Measurements from ENCODE around the gene NRF1. TPM values are rescaled to one million over a fixed set of nuclear protein-coding genes. Genes with fewer than 3 reads are reported as not detected.
"Not testable (repeated sequence)": the region's sequence is repeated elsewhere in the genome, so short reads cannot be mapped to it uniquely, and the experiment has no call there.

The NRF1 gene
- total RNA-seq, 1 donor from 2014 or later, result 22.8 TPM

DNA sequence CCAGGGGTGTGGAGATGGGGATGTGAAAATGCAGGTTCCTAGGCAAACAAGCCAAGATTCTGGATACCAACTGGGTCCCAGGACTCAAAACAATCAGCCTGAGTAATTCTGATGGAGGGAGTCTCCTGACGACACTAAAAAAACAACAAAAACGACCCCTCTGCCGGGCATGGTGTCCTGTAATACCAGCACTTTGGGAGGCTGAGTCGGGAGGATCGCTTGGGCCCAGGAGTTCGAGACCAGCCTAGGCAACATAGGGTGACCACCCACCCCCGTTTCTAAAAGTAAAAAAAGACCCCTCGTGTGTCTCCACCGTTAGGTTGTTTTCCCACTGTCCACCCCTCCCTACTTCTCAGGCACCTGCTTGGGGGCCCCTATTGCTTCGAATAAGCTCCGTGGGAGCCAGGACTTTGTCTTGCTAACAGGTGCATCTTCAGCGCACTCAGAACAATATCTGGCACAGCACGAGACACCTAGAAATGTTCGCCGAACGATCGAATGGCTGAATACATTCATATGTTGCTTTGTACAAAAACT lies 743 bp upstream of the NRF1 start:
- Mint-ChIP-seq H3K9me3 (no peaks in the 10 kb centered on the region), H3K4me3 (ENCODE audit: low read depth) (peak overlapping the region; percentile 94), H3K36me3 (ENCODE audit: low read depth) (peaks cover 43% of the 10 kb centered on the region), H3K27me3 (ENCODE audit: low read depth) (no peaks in the 10 kb centered on the region), H3K27ac (peak overlapping the region; percentile 97), H3K4me1 (ENCODE audit: low read depth) (peaks cover 49% of the 10 kb centered on the region)
- no peak for DNase-seq (ENCODE audit: low spot score)
- intact Hi-C loops (cut with micrococcal nuclease), result loop anchor here (2.0 to 10.0 kb wide), 6 partner anchors 114 to 388 kb away; partner anchors contain the start of gene UBE2H

DNA sequence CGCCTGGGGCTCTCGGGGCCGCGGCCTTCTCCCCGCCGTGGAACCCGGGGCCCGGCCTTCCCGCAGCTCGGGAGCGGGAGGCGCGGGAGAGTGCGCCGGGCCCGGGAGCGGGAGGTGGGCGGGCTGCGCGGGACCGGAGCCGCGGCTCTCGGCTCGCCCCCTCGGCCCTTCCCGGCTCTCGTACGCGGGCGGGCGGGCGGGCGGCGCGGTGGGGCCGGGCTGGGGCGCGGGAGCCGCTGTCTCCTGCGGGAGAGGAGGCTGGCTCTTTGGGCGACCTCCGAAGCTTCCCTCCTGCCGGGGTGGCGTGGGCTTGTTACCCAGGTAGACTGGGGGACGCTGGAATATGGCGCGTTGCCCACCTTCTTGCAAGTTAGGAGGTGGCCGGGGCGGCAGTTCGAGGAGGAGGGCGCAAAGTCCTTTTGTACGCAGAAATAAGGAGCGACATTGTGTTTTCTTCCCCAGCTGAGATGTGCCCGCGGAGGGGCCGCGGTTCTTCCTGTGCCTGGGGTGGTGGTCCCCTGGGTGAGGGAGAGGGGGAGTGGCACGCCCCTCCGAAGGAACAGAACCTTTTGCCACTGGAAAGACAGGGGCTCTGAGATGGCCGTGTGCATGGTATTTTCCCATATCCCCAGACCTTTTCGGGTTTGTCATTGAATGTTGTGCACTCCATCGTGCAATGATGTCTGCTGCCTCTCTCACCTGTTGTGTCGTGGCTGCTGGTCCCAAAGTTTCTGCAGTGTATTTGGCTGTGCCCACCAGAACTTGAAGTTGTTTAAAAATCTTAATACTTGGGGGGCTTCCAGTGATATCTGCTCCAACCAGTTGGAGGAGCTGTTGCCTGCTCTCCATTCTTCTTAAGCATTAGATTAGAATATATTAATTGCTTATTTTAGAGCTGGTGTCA lies 844 bp downstream of the NRF1 start:
- peak overlapping the region; percentile 90 for H3K4me3 Mint-ChIP-seq (ENCODE audit: low read depth)
- no peaks in the 10 kb centered on the region for H3K27me3 Mint-ChIP-seq (ENCODE audit: low read depth)
- peaks cover 31% of the 10 kb centered on the region for H3K36me3 Mint-ChIP-seq (ENCODE audit: low read depth)
- H3K4me1 Mint-ChIP-seq (ENCODE audit: low read depth), result peaks cover 44% of the 10 kb centered on the region
- H3K27ac Mint-ChIP-seq, result peak overlapping the region; percentile 91
- intact Hi-C loops (cut with micrococcal nuclease), result loop anchor here (5.0 to 10.0 kb wide), 5 partner anchors 175 to 390 kb away; partner anchors contain the start of gene UBE2H
- H3K9me3 Mint-ChIP-seq, result no peaks in the 10 kb centered on the region
- DNase-seq (ENCODE audit: low spot score), result peak; percentile 30

DNA sequence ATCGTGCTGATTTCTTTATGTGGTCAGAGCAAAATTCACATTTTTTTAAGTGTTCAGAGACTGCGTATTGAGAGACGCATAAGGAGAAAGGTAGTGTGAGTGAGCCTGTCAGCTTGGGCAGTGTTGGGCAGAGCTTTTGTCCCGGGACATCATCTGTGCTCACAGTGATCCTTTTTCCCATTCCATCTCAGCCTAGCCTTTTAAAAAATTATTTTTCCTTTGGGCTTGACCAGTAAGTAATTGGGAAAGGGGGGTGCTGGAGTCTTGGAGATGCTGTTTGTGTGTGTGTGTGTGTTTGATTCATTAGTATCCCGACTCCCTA lies 1.5 kb downstream of the NRF1 start:
- intact Hi-C loops (cut with micrococcal nuclease), result loop anchor here (5.0 to 10.0 kb wide), 5 partner anchors 176 to 391 kb away; partner anchors contain the start of gene UBE2H
- peaks cover 28% of the 10 kb centered on the region for H3K36me3 Mint-ChIP-seq (ENCODE audit: low read depth)
- peaks cover 44% of the 10 kb centered on the region for H3K4me1 Mint-ChIP-seq (ENCODE audit: low read depth)
- H3K27me3 Mint-ChIP-seq (ENCODE audit: low read depth), result no peaks in the 10 kb centered on the region
- H3K9me3 Mint-ChIP-seq, result no peaks in the 10 kb centered on the region
- no peak for DNase-seq (ENCODE audit: low spot score)
- peak overlapping the region; percentile 91 for H3K27ac Mint-ChIP-seq
- peak overlapping the region; percentile 90 for H3K4me3 Mint-ChIP-seq (ENCODE audit: low read depth)

DNA sequence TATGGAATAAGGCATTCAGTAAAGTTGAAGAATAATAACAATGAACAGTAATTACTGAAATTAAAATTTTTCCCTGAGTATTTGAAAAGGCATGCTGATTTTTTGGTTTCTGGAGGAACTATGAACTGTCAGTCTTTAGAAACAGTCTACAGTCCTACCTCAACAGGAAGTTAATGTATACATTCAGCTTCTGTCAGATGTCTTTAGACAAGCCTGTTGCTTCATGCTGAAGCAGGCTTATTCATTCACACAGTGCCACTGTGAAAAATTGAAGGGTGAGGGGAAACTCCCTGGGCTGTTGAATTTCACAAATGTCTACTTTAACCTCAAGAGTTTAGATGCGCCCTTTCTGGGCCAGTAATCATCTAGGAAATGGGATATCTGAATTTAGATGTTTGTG lies 3.5 kb downstream of the NRF1 start:
- Mint-ChIP-seq H3K27ac (peak overlapping the region; percentile 25), H3K36me3 (ENCODE audit: low read depth) (peaks cover 12% of the 10 kb centered on the region), H3K27me3 (ENCODE audit: low read depth) (no peaks in the 10 kb centered on the region), H3K4me3 (ENCODE audit: low read depth) (peak overlapping the region; percentile 7), H3K9me3 (no peaks in the 10 kb centered on the region), H3K4me1 (ENCODE audit: low read depth) (peaks cover 44% of the 10 kb centered on the region)
- intact Hi-C loops (cut with micrococcal nuclease), result loop anchor here (1.0 to 10.0 kb wide), 2 partner anchors 20 to 250 kb away; no protein-coding TSS in a partner anchor
- no peak for DNase-seq (ENCODE audit: low spot score)

DNA sequence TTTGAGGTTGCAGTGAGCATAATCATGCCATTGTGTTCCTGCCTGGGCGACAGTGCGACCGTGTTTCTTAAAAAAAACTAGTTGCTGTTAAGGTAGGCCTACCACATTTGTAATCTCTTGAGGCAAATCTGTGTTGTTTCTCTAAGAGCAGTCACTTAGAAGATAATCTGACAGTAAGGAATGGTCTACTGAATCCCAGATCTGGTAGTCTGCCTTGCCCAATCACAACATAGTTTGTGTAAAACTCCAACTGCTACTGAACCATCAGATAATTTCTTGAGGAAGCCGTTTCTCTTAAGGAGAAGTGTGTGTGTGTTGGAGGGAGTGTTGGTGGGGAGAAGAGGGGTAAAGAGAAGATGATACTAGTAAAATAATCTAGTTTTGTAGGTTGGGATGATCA lies 5.0 kb downstream of the NRF1 start:
- Mint-ChIP-seq H3K9me3 (no peaks in the 10 kb centered on the region), H3K27ac (no peak overlapping the region), H3K4me3 (ENCODE audit: low read depth) (no peak overlapping the region), H3K4me1 (ENCODE audit: low read depth) (peaks cover 45% of the 10 kb centered on the region), H3K27me3 (ENCODE audit: low read depth) (no peaks in the 10 kb centered on the region), H3K36me3 (ENCODE audit: low read depth) (peaks cover 7% of the 10 kb centered on the region)
- no peak for DNase-seq (ENCODE audit: low spot score)
- intact Hi-C loops (cut with micrococcal nuclease), result loop anchor here (10.0 kb wide), 1 partner anchor 252 kb away; no protein-coding TSS in a partner anchor

DNA sequence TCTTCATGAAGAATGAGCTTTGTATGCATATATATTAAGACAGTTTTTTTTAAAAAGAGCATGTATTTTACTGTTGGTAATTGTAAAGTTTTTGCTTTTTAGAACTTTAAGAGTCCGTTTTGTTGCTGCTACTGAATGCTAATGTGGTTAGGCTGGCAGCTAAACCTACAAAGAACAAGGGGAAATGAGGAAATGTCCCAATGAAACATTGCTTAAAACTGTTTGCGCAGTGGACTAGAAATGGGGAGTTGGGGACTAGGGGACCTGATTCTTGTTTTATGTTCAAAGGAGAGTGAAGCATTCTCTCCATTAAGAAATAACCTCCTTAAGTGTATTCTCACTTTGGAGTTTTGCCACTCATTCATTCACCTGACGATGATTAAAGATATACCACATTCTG lies 5.7 kb downstream of the NRF1 start:
- H3K27me3 Mint-ChIP-seq (ENCODE audit: low read depth), result no peaks in the 10 kb centered on the region

DNA sequence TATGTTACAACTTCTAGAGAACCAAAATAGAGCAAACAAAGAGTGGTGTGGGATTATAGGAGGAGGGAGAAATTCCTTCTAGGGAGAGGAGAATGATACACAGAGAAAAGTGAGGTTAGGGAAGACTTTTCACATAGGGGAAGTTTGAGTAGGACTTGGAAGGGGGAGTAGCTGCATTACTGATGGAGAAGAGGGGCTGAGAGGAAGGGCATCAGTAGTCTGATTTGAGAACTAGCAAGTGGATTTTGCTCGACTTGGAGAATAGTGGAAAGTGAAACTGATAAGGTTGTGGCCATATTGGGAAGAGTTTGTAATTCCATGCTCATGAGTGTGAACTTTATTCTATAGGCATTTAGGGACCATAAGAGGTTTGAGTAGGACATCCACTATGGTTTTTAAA lies 6.1 kb downstream of the NRF1 start:
- H3K27me3 Mint-ChIP-seq (ENCODE audit: low read depth), result no peaks in the 10 kb centered on the region
- no peak overlapping the region for H3K4me3 Mint-ChIP-seq (ENCODE audit: low read depth)
- H3K36me3 Mint-ChIP-seq (ENCODE audit: low read depth), result peaks cover 7% of the 10 kb centered on the region
- no peak for DNase-seq (ENCODE audit: low spot score)
- intact Hi-C loops (cut with micrococcal nuclease), result loop anchor here (10.0 kb wide), 1 partner anchor 253 kb away; no protein-coding TSS in a partner anchor
- no peak overlapping the region for H3K27ac Mint-ChIP-seq
- no peaks in the 10 kb centered on the region for H3K9me3 Mint-ChIP-seq
- peaks cover 45% of the 10 kb centered on the region for H3K4me1 Mint-ChIP-seq (ENCODE audit: low read depth)

More for the DNA sequence above, 5.7 kb downstream of the NRF1 start:
- Mint-ChIP-seq H3K9me3 (no peaks in the 10 kb centered on the region), H3K4me1 (ENCODE audit: low read depth) (peaks cover 45% of the 10 kb centered on the region), H3K36me3 (ENCODE audit: low read depth) (peaks cover 7% of the 10 kb centered on the region), H3K27ac (no peak overlapping the region), H3K4me3 (ENCODE audit: low read depth) (no peak overlapping the region)
- intact Hi-C loops (cut with micrococcal nuclease), result loop anchor here (10.0 kb wide), 1 partner anchor 252 kb away; no protein-coding TSS in a partner anchor
- no peak for DNase-seq (ENCODE audit: low spot score)

DNA sequence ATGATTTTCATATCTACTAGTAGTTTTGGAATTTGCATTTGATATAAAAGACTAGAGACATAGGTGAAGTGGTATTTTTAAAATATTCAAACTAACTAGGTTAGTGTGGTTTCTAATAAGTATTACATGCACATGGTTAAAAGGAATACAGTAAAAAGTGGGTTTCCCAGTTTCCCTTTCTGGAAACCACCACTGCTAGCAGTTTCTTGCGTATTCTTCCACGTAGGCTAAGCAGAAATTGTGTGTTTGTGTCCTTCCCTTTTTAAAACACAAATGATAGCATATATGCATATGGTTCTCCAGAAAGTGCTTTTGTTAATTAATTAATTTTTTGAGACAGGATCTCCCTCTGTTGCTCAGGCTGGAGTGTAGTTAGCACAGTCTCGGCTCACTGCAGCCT lies 15.4 kb downstream of the NRF1 start:
- intact Hi-C loops (cut with micrococcal nuclease), result no loop called here
- no peak for DNase-seq (ENCODE audit: low spot score)
- Mint-ChIP-seq H3K36me3 (ENCODE audit: low read depth) (peaks cover 8% of the 10 kb centered on the region), H3K27me3 (ENCODE audit: low read depth) (no peaks in the 10 kb centered on the region), H3K4me3 (ENCODE audit: low read depth) (no peak overlapping the region), H3K4me1 (ENCODE audit: low read depth) (peaks cover 8% of the 10 kb centered on the region), H3K9me3 (no peaks in the 10 kb centered on the region), H3K27ac (no peak overlapping the region)

DNA sequence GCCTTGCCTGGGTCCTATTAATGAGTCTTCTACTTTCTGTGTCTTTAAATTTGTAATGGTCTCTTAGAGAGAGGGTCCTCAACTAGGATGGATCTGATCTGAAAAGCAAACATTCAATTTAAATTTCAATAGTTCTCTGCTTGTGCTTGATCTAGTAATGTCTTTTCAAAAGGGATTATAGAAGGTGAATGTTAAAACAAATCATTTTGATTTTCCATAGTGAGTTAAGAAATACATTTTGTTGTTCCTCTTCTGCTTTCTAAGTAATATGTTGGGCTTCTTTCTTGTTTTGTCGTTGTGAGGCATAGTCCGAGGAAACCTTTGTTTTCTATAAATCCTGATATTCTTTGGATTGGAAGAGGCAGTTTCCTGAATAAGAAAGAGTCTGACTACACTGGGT lies 18.8 kb downstream of the NRF1 start:
- Mint-ChIP-seq H3K9me3 (no peaks in the 10 kb centered on the region), H3K4me3 (ENCODE audit: low read depth) (no peak overlapping the region), H3K27me3 (ENCODE audit: low read depth) (no peaks in the 10 kb centered on the region), H3K4me1 (ENCODE audit: low read depth) (peaks cover 5% of the 10 kb centered on the region), H3K27ac (no peak overlapping the region), H3K36me3 (ENCODE audit: low read depth) (peaks cover 5% of the 10 kb centered on the region)
- no peak for DNase-seq (ENCODE audit: low spot score)
- intact Hi-C loops (cut with micrococcal nuclease), result no loop called here

DNA sequence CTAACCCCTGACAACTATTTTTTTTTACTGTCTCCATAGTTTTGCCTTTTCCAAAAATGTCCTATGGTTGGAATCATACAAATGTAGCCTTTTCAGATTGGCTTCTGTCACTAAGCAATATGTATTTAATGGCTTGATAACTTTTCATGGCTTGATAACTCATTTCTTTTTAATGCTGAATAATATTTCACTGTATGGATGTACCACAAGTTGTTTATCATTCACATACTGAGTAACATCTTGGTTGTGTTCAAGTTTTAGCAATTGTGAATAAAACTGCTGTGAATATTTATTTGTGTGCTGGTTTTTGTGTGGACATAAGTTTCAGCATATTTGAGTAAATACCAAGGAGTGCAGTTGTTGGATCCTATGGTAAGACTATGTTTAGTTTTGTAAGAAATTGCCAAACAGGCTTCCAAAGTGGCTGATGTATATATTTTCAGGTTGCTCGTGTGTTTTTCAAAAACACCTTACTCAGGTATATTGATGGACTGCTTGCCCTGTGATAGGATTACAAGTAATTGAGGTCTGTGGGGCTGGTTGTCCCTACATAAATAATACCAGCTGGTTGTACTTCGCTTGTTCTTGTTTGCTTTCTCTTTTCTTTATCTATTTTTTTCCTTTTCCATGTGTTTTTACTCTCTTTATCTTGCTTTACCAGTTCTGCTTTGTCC lies 23.0 kb downstream of the NRF1 start:
- Mint-ChIP-seq H3K4me1 (ENCODE audit: low read depth) (peaks cover 18% of the 10 kb centered on the region), H3K9me3 (no peaks in the 10 kb centered on the region), H3K27ac (no peak overlapping the region), H3K4me3 (ENCODE audit: low read depth) (no peak overlapping the region), H3K27me3 (ENCODE audit: low read depth) (no peaks in the 10 kb centered on the region), H3K36me3 (ENCODE audit: low read depth) (peaks cover 5% of the 10 kb centered on the region)
- DNase-seq (ENCODE audit: low spot score), result no peak
- intact Hi-C loops (cut with micrococcal nuclease), result loop anchor here (1.0 to 5.0 kb wide), 2 partner anchors 19 to 292 kb away; no protein-coding TSS in a partner anchor

DNA sequence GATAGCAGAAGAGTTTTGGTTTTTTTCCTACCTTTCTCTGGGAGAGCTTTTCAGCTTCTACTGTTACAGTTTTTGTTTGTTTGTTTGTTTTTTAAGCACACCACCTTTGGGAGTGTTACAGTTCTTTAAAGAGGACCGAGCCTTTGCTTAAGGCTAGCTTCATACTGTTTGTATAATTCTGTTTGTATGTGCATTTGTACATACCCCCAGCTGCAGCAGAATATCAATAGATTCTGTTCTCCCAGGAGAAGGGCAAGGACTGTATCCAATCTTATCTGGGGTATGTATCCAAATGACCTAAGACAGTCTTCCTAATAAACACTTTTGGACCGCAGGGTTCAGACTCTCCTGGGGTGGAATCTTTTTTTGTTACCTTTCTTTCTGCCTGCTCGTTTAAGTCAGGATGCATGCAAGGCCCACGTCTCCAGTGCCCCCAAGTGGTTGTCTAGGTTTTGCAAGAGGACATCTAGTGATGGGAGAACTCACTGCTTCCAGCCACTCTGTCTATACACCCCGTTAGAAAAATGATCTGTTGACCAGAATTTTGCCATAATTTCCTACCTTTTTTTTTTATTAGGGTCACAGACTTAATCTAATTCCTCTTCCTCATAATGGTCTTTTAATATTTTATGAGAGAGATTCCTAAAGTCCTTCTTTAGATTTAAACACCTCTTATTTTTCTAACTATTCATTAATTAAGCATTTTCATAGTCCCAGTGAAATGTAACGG lies 23.9 kb downstream of the NRF1 start:
- H3K4me1 Mint-ChIP-seq (ENCODE audit: low read depth), result peaks cover 18% of the 10 kb centered on the region

DNA sequence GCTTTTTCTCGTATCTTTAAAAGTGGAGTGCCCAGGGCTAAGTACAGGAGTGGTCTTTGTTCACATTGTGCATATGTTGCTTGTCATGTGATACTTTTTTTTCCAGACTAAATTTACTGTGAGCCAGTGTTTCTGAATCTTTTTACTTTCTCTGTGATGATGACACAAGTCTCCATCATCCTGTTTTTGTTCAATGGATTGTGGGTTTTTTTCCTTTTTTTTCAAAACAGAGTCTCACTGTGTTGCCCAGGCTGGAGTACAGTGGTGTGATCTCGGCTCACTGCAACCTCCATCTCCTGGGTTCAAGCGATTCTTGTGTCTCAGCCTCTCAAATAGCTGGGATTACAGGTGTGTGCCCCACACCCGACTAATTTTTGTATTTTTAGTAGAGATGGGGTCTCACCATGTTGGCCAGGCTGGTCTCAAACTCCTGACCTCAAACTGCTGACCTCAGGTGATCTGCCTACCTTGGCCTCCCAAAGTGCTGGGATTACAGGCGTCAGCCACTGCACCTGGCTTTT lies 24.6 kb downstream of the NRF1 start:
- intact Hi-C loops (cut with micrococcal nuclease), result loop anchor here (5.0 kb wide), 1 partner anchor 294 kb away; no protein-coding TSS in a partner anchor
- not testable (repeated sequence) for H3K27ac Mint-ChIP-seq; H3K27me3 Mint-ChIP-seq (ENCODE audit: low read depth); H3K9me3 Mint-ChIP-seq; H3K36me3 Mint-ChIP-seq (ENCODE audit: low read depth); DNase-seq (ENCODE audit: low spot score); H3K4me3 Mint-ChIP-seq (ENCODE audit: low read depth)
- peaks cover 18% of the 10 kb centered on the region for H3K4me1 Mint-ChIP-seq (ENCODE audit: low read depth)

More for the DNA sequence above, 23.9 kb downstream of the NRF1 start:
- H3K27me3 Mint-ChIP-seq (ENCODE audit: low read depth), result no peaks in the 10 kb centered on the region
- peaks cover 3% of the 10 kb centered on the region for H3K36me3 Mint-ChIP-seq (ENCODE audit: low read depth)
- no peak overlapping the region for H3K27ac Mint-ChIP-seq
- peak; percentile 49 for DNase-seq (ENCODE audit: low spot score)
- no peaks in the 10 kb centered on the region for H3K9me3 Mint-ChIP-seq
- intact Hi-C loops (cut with micrococcal nuclease), result loop anchor here (1.0 to 5.0 kb wide), 2 partner anchors 20 to 293 kb away; no protein-coding TSS in a partner anchor
- no peak overlapping the region for H3K4me3 Mint-ChIP-seq (ENCODE audit: low read depth)
